WTC11 (cell line): ENCODE measurements around the gene KIF22. TPM values are rescaled to one million over a fixed set of nuclear protein-coding genes. Genes with fewer than 3 reads are reported as not detected.

Experiments used
- ATAC-seq: fragments of 200-7000 bp; cut with Tn5 transposase; 2 replicates; pipeline ENCODE4 v1.10.0; 2021; ENCODE audit warnings: mild to moderate bottlenecking, moderate library complexity
- CTCF ChIA-PET: fragments of 300-600 bp; sonication (Branson Sonifier 250); formaldehyde crosslinking; loops from one replicate; lab custom pipeline; 2021; ENCODE audit warnings: antibody characterized with exemption; lab: Charles Lee
- POLR2A ChIA-PET: fragments of 350-600 bp; sonication (Branson Sonifier 250); formaldehyde crosslinking; loops from one replicate; lab custom pipeline; 2021; ENCODE audit warnings: antibody characterized with exemption; lab: Charles Lee
- DNase-seq: peaks from one replicate; pipeline ENCODE4 v3.0.0; 2021; ENCODE audit warnings: low spot score
- H3K27ac Mint-ChIP-seq: 2 replicates; pipeline ENCODE4 v1.8.0; 2021; ENCODE audit warnings: mixed read lengths
- H3K27me3 Mint-ChIP-seq: 2 replicates; pipeline ENCODE4 v1.8.0; 2021; ENCODE audit warnings: low read depth, mild to moderate bottlenecking, moderate library complexity, mixed read lengths
- H3K36me3 Mint-ChIP-seq: 2 replicates; pipeline ENCODE4 v1.8.0; 2021; ENCODE audit warnings: mixed read lengths
- H3K4me1 Mint-ChIP-seq: 2 replicates; pipeline ENCODE4 v1.8.0; 2022; ENCODE audit warnings: mixed read lengths
- H3K4me3 Mint-ChIP-seq: 2 replicates; pipeline ENCODE4 v1.8.0; 2021; ENCODE audit warnings: mild to moderate bottlenecking, moderate library complexity, mixed read lengths
- H3K9me3 Mint-ChIP-seq: 2 replicates; pipeline ENCODE4 v1.8.0; 2021; ENCODE audit warnings: mixed read lengths
- ATF6 ChIP-seq: sonication (generic); formaldehyde crosslinking; IDR thresholded peaks from 2 replicates; pipeline ENCODE4 v1.8.1; 2023; ENCODE audit warnings: mild to moderate bottlenecking, missing genetic modification reagents
- CREB1 ChIP-seq: sonication (generic); formaldehyde crosslinking; IDR thresholded peaks from 2 replicates; pipeline ENCODE4 v1.8.0; 2023; ENCODE audit warnings: mild to moderate bottlenecking, missing genetic modification reagents
- E2F1 ChIP-seq: sonication (generic); formaldehyde crosslinking; IDR thresholded peaks from 2 replicates; pipeline ENCODE4 v1.8.0; 2022; ENCODE audit warnings: mild to moderate bottlenecking, missing genetic modification reagents
- FOXP1 ChIP-seq: sonication (generic); formaldehyde crosslinking; IDR thresholded peaks from 2 replicates; pipeline ENCODE4 v1.8.0; 2022; ENCODE audit warnings: missing genetic modification reagents, mild to moderate bottlenecking, moderate library complexity, borderline replicate concordance
- HMGXB4 ChIP-seq: sonication (generic); formaldehyde crosslinking; IDR thresholded peaks from 2 replicates; pipeline ENCODE4 v1.8.1; 2023; ENCODE audit warnings: mild to moderate bottlenecking, moderate library complexity, missing genetic modification reagents
- IRF1 ChIP-seq: sonication (generic); formaldehyde crosslinking; IDR thresholded peaks from 2 replicates; pipeline ENCODE4 v1.8.0; 2023; ENCODE audit warnings: missing genetic modification reagents
- NFE2L1 ChIP-seq: sonication (generic); formaldehyde crosslinking; IDR thresholded peaks from 2 replicates; pipeline ENCODE4 v1.8.1; 2023; ENCODE audit warnings: missing genetic modification reagents
- SMAD3 ChIP-seq: sonication (generic); formaldehyde crosslinking; IDR thresholded peaks from 2 replicates; pipeline ENCODE4 v1.8.0; 2022; ENCODE audit warnings: missing genetic modification reagents, mild to moderate bottlenecking, borderline replicate concordance
- TP53 ChIP-seq: sonication (generic); formaldehyde crosslinking; IDR thresholded peaks from 2 replicates; pipeline ENCODE4 v1.8.1; 2023; ENCODE audit warnings: mild to moderate bottlenecking, missing genetic modification reagents
- ZNF121 ChIP-seq: sonication (generic); formaldehyde crosslinking; IDR thresholded peaks from 2 replicates; pipeline ENCODE4 v1.8.0; 2023; ENCODE audit warnings: missing genetic modification reagents
- ZNF263 ChIP-seq: sonication (generic); formaldehyde crosslinking; IDR thresholded peaks from 2 replicates; pipeline ENCODE4 v1.8.1; 2022; ENCODE audit warnings: low read depth, mild to moderate bottlenecking, moderate library complexity, missing genetic modification reagents
- ZNF423 ChIP-seq: fragments of 250-450 bp; sonication (Bioruptor Pico); IDR thresholded peaks from 2 replicates; pipeline ENCODE4 v2.1.2; 2022; ENCODE audit warnings: mild to moderate bottlenecking, moderate library complexity
- total RNA-seq: library from RNA; stranded (reverse); gene quantifications from 3 replicates; pipeline ENCODE4 v1.2.3, GENCODE V29; 2021

The KIF22 gene
- total RNA-seq, 1 experiment from 2014 or later: 182 TPM

- Mint-ChIP-seq H3K9me3 (no peaks in the 10 kb centered on the region), H3K4me1 (peaks cover 46% of the 10 kb centered on the region), H3K27ac (no peak overlapping the region; the same call in 1 of the 2 replicates), H3K4me3 (no peak overlapping the region), H3K36me3 (peaks cover 30% of the 10 kb centered on the region), H3K27me3 (no peaks in the 10 kb centered on the region)
- TF ChIP-seq TP53 (CRISPR knock-in tag) (no peak), IRF1 (CRISPR knock-in tag) (no peak), ZNF121 (CRISPR knock-in tag) (0 out of 2 replicates have a peak, but pooled peaks have one; percentile 21)
- ATAC-seq (no peak), DNase-seq (no peak)
- CTCF ChIA-PET: interaction anchor here (6.0 kb wide), 1 partner anchor 26 kb away, joined by 50 read pairs; no protein-coding TSS in a partner anchor
- POLR2A ChIA-PET: no interaction called here
Observed at GRCh38 chr16:29821643-29822115, 31.1 kb downstream of the KIF22 start.

- Mint-ChIP-seq H3K4me1 (peaks cover 25% of the 10 kb centered on the region), H3K4me3 (no peak overlapping the region), H3K27me3 (no peaks in the 10 kb centered on the region), H3K36me3 (peaks cover 9% of the 10 kb centered on the region), H3K9me3 (no peaks in the 10 kb centered on the region), H3K27ac (no peak overlapping the region)
- ATAC-seq (no peak), DNase-seq (no peak)
- TF ChIP-seq ZNF263 (no peak), FOXP1 (CRISPR knock-in tag) (no peak), SMAD3 (no peak), HMGXB4 (no peak), ATF6 (CRISPR knock-in tag) (no peak)
- ChIA-PET POLR2A (interaction anchor here (0.7 to 0.8 kb wide), 2 partner anchors 18 to 873 kb away, joined by 3 to 5 read pairs; partner anchors contain the start of gene MAZ), CTCF (interaction anchor here (1.0 to 6.4 kb wide), 2 partner anchors 24 to 40 kb away, joined by 3 to 68 read pairs; no protein-coding TSS in a partner anchor)
Observed at GRCh38 chr16:29824589-29825144, 34.1 kb downstream of the KIF22 start.

GRCh38 chr16:29825145-29826044 is 34.8 kb downstream of the KIF22 start:
- DNase-seq (no peak), ATAC-seq (peak; percentile 13; the same call in 1 of the 2 replicates)
- no peak overlapping the region for H3K4me3 Mint-ChIP-seq
- no peaks in the 10 kb centered on the region for H3K27me3 Mint-ChIP-seq
- TF ChIP-seq ZNF423 (CRISPR knock-in tag) (0 out of 2 replicates have a peak, but pooled peaks have one; percentile 4), E2F1 (CRISPR knock-in tag) (0 out of 2 replicates have a peak, but pooled peaks have one; percentile 56), CREB1 (CRISPR knock-in tag) (no peak), NFE2L1 (peak; percentile 48; the same call in 1 of the 2 replicates)
- H3K36me3 Mint-ChIP-seq: peaks cover 4% of the 10 kb centered on the region
- CTCF ChIA-PET: interaction anchor here (0.7 to 6.4 kb wide), 5 partner anchors 9 to 207 kb away, joined by 3 to 68 read pairs (median 8); partner anchors contain the start of gene PAGR1
- peaks cover 20% of the 10 kb centered on the region for H3K4me1 Mint-ChIP-seq
- POLR2A ChIA-PET: interaction anchor here (0.8 to 0.9 kb wide), 2 partner anchors 9 to 19 kb away, joined by 3 read pairs; partner anchors contain the start of gene MAZ
- no peaks in the 10 kb centered on the region for H3K9me3 Mint-ChIP-seq
- H3K27ac Mint-ChIP-seq: peak overlapping the region; percentile 23; the same call in 1 of the 2 replicates
